Sigmoid colon (tissue), 4 donors: ENCODE measurements around the gene PTPN1.

Experiments used
- CTCF ChIP-seq, 4 experiments: fragments of 450-650 bp in 3 of 4; fragments of 200-600 bp in 1 of 4; IDR thresholded peaks; one replicate each; pipeline ENCODE4 v1.5.1; 2016 to 2019; ENCODE audit warnings: antibody characterized with exemption in 4 of 4, mild to moderate bottlenecking in 3 of 4, moderate library complexity in 2 of 4
- EP300 ChIP-seq, 4 donors: sonication (generic); formaldehyde crosslinking; IDR thresholded peaks; one replicate each; pipeline ENCODE4 v1.6.1; 2017; ENCODE audit warnings: antibody characterized with exemption in 4 of 4
- POLR2A ChIP-seq, 2 donors: fragments of 450-650 bp; IDR thresholded peaks; one replicate each; pipeline ENCODE4 v1.6.1; 2016; ENCODE audit warnings: antibody characterized with exemption in 2 of 2, mild to moderate bottlenecking in 2 of 2, moderate library complexity in 2 of 2
- POLR2AphosphoS5 ChIP-seq, 4 donors: sonication (generic); formaldehyde crosslinking; IDR thresholded peaks; one replicate each; pipeline ENCODE4 v1.6.1; 2017; ENCODE audit warnings: antibody characterized with exemption in 4 of 4

- TF ChIP-seq CTCF (IDR thresholded peaks at IDR 0.05), result no peak
- no peak for TF ChIP-seq EP300 (IDR thresholded peaks at IDR 0.05)
- TF ChIP-seq POLR2A (IDR thresholded peaks at IDR 0.05), result no peak
- no peak for TF ChIP-seq POLR2AphosphoS5 (IDR thresholded peaks at IDR 0.05)
Observed at GRCh38 chr20:50527068-50527605, 17.0 kb downstream of the PTPN1 start.
